HG03060 (cell line): Measurements from ENCODE around the gene CCNK.

ENCODE experiments used
- ATAC-seq: cut with Tn5 transposase; IDR thresholded peaks from one replicate; pipeline ENCODE4 v1.9.1; 2021; ENCODE audit warnings: low read depth, moderate number of reproducible peaks; ENCODE audit not compliant: unreplicated experiment

The CCNK gene

DNA sequence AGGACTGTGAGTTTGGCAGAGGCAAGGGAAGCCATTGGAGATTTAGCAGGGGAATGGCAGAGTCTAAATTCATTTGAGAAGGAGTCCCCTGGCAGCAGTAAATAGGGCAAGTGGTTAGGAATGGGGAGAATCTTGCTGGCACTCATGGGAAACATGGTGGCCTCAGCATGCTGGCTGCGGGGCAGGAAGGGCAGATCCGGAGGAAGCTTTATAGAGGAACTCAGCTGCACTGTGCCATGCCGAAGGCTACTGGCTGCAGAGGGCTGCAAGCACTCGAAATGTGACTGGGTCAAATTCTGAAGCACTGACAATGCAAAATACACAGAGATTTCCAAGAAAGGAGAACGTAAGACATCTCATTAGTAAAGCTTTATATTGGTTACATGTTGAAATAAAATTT, 23.9 kb downstream of the CCNK start:
- ATAC-seq, result no peak

DNA sequence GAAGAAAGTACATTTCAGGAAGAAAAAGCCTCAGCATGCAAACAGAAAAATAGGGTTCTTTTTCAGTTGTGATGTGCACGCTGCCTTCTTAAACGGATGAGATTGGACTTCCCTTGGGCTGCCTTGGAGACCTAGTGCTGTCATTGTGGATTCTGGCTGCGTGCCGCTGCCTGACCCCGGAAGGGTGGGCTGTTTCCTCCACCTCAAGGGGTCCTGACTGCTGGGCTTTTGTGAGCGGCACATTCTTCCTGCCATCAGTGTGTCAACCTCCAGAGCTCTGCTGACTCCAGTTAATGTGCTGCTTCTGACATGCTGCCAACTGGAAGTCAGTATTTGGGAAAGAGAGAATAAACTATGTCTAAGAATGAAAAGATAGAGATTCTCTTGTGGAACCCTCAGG, 25.1 kb downstream of the CCNK start:
- ATAC-seq, result no peak

DNA sequence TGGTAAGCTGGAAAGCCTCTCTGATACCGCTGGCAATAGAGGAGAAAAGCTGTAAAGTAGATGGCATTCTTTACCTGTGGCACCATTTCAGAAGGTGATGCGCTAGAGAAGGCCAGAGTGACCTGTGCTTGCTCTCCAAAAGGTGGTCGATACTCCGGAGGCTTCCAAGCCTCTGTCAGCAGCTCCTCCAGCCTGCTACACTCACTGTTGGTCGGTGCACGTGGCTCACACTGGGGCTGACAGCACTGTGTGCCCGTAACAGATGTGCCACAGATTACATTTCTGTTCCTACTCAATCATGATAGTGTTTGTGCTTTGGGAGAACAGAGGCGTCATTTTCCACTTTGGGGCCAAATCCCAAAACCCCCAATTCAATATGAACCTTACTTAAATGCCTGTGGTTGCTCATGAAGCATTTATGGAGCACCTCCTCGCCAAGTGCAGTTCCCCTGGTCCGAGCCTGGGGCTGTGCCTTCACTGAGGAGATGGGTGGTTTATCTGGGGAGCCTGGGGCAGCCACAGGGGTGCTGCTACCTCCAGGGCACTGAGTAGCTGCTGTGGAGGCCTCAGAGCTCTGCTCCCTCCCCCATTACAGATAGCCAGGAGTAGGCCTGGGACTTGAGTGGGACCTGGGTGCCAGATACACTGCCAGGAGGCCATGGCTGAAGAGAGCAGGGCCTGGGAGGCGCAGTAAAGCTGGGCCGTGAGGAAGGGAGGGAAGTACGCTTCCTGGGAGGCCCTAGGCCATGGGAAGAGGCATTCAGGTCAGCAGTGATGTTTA, 26.8 kb downstream of the CCNK start:
- ATAC-seq, result no peak

DNA sequence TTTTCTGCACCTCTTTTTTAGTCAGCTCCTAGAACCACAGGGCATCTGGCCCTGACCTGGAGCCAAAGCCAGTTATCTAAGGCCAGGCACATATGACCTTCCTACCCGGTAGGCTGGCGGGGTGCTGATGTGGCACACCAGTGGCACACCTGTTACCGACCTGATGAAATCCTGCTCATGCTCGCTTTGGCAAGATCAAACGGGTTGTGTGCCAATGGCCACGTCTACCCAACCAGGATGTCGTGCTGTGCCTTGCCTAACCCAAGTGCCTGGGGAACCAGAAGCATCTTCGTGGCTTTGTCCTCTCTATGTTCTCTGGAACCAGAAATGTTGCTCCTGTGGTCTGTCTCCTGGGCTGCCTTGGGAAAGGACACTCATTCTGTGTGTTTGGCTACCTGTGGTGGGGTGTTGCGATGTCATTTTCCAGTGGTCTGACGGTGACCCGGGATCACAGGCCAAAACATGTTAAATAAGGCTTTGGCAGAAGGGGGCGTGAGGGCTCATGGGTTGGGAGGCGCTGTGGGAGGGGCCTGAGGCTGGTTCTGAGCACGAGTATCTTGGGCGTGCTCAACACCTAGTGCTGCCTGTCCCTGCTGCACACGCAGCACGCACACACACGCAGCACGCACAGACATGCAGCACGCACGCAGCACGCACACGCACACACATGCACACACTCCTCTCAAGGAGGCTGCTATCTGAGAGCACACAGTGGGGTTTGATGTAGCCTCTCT, 27.9 kb downstream of the CCNK start:
- no peak for ATAC-seq

DNA sequence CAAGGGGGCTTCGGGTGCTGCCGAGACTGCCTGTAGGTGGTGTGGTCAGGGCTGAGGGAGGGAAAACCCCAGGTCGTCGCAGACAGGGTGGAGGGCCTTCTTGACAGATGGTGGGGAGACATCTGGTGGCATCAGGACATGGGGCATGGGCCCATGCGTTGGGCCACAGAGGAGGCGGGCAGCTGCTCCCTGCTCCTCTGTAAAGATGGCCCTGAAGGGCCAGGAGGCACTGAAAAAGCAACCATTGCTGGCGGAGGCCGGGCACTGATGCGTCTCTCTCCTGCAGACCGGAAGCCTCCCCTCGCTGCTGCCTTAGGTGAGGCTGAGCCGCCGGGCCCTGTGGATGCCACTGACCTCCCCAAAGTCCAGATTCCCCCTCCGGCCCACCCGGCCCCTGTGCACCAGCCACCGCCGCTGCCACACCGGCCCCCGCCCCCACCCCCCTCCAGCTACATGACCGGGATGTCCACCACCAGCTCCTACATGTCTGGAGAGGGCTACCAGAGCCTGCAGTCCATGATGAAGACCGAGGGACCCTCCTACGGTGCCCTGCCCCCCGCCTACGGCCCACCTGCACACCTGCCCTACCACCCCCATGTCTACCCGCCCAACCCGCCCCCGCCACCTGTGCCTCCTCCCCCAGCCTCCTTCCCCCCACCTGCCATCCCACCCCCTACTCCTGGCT, 28.8 kb downstream of the CCNK start:
- ATAC-seq, result no peak

DNA sequence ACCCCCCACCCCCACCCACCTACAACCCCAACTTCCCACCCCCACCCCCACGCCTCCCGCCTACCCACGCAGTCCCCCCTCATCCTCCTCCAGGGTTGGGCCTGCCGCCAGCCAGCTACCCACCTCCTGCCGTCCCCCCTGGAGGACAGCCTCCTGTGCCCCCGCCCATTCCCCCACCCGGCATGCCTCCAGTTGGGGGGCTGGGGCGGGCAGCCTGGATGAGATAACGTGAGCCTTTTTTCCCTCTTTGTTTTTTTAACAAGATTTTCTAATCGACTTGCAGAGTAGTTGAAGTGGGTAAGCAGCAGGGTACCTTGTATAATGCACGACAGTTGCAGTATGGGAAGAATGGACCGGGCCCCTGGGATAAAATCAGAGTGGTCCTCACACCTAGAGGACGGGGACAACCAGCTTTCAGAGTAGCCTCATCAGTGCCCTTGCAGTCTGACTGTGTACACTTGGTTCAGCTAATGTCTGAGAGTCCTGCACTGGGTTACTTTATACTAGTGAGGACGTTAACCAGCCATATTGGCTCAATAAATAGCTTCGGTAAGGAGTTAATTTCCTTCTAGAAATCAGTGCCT, 29.4 kb downstream of the CCNK start:
- ATAC-seq, result no peak

DNA sequence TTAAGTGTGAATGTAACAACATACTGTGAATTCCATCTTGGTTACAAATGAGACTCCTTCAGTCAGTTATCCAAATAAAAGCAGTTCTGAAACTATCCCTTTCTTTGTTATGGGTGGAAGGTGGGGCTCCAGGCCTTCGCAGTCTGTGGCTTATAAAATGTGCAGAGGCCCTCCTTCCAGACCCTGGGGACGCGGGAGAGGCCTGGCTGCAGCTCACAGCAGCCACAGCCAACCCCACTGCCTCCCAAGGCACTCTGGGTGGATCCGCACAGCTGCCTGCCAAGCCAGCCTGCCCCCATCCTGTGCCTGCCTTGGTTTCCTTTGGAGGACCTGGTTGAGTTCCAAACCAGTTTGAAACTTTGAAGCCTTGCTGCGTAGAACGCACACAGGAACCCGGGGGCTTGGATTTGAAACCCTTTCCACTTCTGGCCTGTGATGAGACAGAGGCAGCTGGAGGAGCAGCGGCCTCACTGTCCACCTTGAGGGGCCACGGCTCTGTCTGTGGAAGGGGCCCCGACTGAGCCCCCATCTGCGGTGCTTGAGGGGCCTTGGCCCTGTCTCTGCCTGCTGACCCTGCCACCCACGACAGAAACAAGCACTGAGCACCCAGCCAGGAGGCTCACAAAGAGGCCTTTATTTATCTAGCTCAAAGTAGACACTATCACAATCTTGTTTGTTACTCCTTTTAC, 30.4 kb downstream of the CCNK start:
- ATAC-seq, result no peak

DNA sequence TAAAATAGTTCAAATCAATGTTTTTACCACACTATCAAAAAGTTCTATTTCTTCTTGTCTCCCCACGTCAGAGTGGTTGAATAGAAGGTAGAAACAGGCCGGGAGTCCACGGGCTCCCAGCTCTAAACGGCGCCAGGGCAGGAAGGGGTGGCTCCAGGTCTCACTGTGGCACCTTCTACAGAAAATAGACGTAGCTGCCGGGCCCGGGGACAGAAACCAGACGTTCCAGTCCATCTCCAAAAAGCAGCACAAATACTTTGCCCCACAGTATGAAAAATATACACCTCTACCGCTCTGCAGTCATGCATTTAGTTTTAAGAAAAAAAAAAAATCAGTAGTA, 30.9 kb downstream of the CCNK start:
- no peak for ATAC-seq

DNA sequence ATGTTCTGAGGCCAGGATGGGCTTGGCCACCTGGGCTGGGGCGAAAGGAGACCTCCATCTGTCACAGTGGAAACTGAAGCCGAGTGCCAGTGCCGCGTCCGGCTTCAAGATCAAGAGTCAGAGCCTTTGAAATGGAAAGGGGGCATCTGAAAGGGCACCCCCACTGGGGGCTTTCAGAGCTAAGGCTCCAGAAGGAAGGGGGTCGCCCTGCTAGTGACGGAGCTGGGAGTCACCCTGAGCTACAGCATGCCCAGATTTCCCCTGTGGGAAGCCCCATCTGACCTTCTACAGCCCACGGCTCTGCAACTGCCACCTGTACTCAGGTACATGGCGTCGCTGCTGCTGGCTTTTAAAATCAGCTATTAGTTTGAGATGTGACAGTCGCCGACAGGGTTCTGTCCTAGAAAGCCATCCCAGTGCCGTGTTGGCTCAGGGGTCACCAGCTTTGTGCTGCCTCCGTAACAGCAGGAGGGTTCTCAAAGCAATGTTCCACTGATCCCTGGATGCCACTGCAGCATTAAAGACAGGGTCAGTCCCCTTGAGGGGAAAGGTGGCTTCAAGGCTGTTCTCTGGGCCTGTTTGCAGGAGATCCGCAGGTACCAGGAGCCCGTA, 31.5 kb downstream of the CCNK start:
- ATAC-seq, result no peak

DNA sequence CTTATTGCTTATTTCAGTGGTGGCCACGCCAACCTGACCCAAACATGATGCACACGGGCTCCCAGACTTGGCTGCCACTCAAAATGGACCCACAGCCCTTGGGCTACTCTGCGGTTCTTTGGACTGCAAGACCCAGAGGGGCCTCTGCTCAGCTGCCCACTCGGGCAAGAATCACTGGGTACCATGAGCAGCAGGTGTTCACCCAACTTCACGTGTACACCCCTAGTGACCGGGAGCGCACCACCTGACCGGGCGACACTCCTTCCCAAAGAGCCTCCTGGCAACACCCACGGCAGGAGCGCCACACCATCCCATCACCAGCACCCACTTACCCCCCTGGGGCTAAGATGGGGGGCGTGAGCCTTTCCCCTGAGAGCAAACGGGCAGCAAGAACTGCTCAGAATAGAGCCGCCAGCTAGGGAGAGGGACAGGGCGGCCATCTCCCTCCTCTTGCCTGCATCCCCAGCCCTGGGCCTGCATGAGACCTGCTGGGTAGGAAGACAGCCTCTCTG, 32.0 kb downstream of the CCNK start:
- no peak for ATAC-seq

DNA sequence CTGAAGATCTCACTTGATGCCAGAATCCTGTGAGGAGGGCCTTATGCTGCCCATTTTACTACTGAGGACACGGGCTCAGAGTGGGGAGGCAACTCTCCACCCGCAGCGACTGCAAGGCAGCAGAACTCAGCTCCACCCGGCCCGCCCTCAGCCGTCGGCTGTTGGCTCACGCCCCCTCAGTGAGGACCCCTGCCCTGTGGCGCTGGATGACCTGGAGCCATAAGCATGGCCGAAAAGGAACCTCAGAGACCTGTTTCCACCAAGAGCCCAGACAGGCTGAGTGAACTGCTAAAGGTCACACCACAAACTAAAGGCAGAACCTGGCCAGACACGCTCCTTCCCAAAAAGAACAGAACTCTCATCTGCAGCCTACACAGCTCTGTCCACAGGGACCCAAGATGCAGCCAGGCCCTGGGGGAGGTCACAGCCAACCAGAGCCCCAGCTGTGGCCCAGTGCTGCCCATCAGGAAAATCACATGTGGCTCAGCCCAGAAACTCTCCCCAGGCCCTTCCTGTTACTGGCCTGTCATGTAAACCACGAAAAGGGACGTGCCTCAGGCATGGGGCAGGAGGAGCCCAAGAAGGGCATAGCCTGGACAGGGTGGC, 32.8 kb downstream of the CCNK start:
- no peak for ATAC-seq

DNA sequence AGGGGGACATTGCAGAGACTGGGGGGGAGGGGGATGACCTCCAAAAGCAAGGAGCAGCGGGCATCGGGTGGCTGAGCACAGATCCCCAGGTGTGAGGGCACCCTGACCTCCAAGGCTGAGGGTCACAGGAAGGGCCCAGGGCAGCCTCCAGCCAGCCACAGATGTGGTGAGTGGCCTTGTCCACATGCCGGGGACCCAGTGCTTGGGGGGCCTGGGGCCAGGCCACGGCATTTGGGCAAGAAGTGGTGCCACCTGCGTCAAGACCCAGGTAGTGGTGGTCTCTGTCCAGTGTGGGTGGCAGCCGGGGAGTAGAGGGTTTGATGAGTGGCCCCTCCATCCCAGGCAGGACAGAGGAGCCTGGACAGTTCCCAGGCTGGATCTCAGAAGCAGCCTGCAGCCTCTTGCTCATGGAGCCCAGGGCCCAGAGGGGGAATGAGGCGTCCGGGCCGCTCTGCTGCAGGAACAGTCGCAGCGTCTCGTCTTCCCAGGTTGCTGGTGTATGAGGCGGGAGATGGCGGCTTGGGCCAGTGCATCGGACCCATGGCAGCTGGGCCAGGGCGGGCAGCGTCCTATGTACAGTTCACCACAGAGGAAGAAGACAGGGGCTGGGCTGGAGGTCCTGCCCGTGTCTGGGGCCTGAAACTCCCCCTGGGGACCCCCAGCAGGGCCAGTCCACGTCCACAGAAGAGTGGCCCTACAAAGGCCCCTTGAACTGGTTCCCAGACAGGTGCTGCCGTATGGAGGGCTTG, 33.5 kb downstream of the CCNK start:
- no peak for ATAC-seq

DNA sequence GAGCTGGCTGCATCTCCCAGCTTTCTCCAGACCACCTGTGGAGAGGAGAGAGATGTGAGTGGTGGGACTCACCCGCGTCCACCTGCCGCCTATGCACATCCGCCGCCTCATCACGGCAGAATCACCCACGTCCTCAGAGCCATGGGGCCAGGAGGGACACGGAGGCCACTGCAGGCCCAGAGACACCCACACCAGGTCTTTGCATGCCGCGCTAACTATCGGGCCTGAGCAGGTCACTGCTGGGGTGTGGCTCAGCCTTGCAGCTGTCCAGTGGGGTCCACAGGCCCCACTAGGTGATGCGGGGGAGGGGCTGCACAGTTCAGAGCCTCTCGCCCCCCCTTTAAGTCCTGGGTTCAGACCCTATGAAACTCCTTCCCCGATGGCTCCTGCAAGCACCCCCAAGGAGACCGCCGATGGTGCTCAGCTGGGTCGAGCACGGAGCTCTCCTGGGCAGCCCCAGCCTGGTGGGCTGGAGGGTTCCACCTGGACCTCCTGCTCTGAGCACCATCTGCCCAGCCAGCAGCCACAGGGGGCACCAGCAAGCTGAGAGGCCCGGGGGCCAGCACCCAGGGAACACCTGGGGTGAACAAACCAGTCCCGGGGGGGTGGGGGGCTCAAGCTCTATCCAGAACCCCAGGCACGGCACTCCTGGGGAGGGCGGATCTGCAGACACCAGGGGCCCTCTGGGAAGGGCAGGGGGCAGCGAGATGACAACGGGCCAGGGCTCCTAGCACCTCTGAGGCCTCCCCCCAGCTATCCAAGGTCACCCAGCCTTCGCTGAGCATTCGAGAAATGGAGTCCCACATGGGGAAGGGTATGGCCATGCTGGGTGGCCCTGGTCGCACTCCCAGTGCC, 34.3 kb downstream of the CCNK start:
- ATAC-seq, result no peak

DNA sequence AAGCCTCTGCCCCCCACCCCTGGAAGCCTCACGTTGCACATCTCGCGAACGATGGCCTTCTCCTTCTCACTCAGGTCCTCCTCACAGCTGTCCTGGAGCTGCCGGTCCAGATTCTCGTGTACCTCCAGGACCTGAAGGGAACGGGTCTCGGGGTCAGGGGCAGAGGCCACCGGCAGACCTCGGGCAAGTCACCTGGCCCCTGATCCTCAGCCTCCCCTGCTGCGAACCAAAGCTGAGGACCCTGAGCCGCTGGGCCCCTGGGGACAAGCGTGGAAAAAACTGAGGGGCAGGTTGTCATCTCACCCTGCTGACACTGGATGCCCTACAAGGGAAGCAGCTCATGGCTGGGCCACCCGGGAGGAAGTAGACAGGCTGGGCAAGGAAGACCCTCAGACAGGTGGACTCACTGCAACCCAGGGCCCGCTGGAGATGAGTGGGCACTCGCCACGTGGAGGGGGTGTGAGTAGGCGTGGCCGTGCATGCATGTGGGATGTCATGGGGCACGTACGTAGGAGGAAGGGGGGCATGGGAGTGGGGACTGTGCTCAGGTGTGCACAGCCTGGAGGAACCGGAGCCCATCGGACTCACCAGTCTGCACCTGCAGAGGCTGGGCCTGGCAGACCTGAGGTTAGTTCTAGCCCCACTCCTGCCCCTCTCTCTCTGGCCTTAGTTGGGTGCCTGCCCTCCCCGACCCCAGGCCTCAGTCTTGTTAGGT, 35.1 kb downstream of the CCNK start:
- no peak for ATAC-seq

DNA sequence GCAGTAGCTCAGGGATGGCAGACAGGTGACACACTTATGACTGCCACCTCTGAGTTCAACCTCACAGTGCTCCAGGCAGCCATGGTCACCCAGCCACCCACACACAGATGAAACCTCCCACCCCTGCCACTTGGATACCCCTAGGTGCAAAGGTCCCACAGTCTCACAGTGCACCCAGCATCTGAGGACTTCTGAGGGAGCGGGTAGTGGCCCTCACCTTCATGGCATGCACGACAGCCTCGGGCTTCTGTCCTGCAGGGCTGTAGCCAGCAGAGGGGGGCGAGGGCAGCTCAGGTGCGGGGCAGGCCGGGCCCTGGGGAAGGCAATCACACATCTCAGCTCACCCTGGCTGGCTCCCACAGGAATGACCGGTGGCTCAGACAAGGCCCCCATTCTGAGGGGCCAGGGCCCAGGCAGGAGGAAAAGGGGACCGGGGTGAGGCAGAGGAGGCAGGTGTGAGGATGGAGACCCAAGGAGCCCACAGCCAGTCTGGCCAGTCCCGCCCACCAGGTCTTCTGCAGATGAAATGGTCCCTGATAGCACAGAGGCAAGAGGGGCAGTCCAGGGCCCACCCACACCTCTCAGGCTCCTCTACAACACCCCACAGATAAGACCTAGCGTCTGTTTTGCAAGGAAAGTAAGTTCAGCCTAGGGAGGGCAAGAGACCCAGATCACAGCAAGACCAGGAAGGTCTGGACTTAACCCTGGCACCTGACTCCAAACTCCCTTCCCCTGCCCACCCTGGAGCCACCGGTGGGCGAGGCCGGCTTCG, 35.8 kb downstream of the CCNK start:
- no peak for ATAC-seq

DNA sequence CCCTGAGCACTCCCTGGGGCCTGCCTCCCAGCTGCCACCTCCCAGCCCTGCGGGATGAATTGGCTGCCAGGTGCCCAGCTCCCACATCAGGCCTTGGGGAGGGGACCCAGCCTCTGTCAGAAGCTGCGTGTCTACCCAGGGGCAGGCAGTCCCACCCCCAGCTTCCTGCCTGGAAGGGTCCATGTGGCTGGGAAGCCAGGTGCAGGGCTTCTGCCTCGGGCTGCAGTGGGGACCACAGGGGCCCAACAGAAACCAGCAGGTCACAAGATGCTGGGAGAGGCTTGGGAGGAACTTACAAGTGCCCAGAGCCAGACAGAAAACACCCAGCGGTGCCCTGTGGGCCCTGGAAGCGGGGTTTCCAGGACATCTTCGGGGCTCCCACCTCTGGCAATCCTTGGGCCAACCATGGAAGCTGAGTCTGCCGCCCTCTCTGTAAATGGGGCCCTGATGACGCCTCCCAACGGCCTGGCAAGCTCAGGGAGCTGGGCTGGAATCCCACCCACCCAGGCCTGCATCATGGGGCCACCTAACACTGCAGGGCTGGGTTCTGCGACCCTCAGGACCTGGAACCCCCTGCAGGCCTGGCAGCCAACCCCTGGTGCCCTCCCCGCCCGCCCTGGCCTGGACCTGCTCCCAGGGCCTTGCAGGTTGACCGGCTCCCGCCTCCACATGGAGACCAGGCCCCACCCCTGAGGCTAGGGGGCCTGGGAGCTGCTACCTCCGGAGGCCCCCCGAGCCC, 36.6 kb downstream of the CCNK start:
- no peak for ATAC-seq
